HCT116 (cell line): ENCODE results near the gene RHOU.

Source experiments
- CEBPB ChIP-seq: IDR thresholded peaks from 2 replicates; pipeline ENCODE4 v1.6.1; 2012; ENCODE audit warnings: low read depth
- CTCF ChIP-seq, 3 experiments: fragments of 200-600 bp in 1 of 3; sonication (generic) in 1 of 3; IDR thresholded peaks in 2 of 3; conservative IDR thresholded peaks in 1 of 3; 2 replicates each; pipeline ENCODE4 v1.5.1; 2012 to 2017; ENCODE audit warnings: low read depth in 2 of 3, low read length in 2 of 3, antibody characterized with exemption in 1 of 3, borderline replicate concordance in 1 of 3, control low read depth in 1 of 3, mild to moderate bottlenecking in 1 of 3, mixed read lengths in 1 of 3, mixed run types in 1 of 3, moderate library complexity in 1 of 3; ENCODE audit not compliant: insufficient read depth in 1 of 3
- EZH2 ChIP-seq: fragments of 200-600 bp; sonication (generic); IDR thresholded peaks from 2 replicates; pipeline ENCODE4 v1.6.1; 2017; ENCODE audit warnings: antibody characterized with exemption, mixed run types
- POLR2A ChIP-seq: IDR thresholded peaks from 2 replicates; pipeline ENCODE4 v1.7.0; 2011; ENCODE audit warnings: borderline replicate concordance; ENCODE audit not compliant: insufficient read depth, insufficient read length; ENCODE audit errors: extremely low read depth
- SP1 ChIP-seq: IDR thresholded peaks from 2 replicates; pipeline ENCODE4 v1.6.1; 2012; ENCODE audit warnings: low read depth
- YY1 ChIP-seq: IDR thresholded peaks from 2 replicates; pipeline ENCODE4 v1.6.1; 2011; ENCODE audit warnings: low read length, low read depth, moderate library complexity, mild to moderate bottlenecking; ENCODE audit not compliant: insufficient replicate concordance; ENCODE audit errors: extremely low read depth

- TF ChIP-seq CTCF (IDR thresholded peaks at IDR 0.05 in 2 of 3, conservative IDR thresholded peaks at IDR 0.05 in 1 of 3; ENCODE audit: borderline replicate concordance in 1 of 3, insufficient read depth in 1 of 3, low read depth in 2 of 3, low read length in 2 of 3) (no peak), EZH2 (no peak), CEBPB (no peak), POLR2A (no peak), SP1 (no peak), YY1 (no peak)
These were observed 28.3 kb downstream of the RHOU start for GRCh38 chr1:228763561-228763960.
